SKM-1 (cell line): ENCODE results near the gene RASGRP3.
"Not testable (repeated sequence)": the region's sequence is repeated elsewhere in the genome, so short reads cannot be mapped to it uniquely, and the experiment has no call there.

Experiments used
- DNase-seq: peaks from one replicate; lab custom pipeline; 2025; ENCODE audit not compliant: unreplicated experiment; lab: John Stamatoyannopoulos, UW

The RASGRP3 gene, protein sequence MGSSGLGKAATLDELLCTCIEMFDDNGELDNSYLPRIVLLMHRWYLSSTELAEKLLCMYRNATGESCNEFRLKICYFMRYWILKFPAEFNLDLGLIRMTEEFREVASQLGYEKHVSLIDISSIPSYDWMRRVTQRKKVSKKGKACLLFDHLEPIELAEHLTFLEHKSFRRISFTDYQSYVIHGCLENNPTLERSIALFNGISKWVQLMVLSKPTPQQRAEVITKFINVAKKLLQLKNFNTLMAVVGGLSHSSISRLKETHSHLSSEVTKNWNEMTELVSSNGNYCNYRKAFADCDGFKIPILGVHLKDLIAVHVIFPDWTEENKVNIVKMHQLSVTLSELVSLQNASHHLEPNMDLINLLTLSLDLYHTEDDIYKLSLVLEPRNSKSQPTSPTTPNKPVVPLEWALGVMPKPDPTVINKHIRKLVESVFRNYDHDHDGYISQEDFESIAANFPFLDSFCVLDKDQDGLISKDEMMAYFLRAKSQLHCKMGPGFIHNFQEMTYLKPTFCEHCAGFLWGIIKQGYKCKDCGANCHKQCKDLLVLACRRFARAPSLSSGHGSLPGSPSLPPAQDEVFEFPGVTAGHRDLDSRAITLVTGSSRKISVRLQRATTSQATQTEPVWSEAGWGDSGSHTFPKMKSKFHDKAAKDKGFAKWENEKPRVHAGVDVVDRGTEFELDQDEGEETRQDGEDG

DNA sequence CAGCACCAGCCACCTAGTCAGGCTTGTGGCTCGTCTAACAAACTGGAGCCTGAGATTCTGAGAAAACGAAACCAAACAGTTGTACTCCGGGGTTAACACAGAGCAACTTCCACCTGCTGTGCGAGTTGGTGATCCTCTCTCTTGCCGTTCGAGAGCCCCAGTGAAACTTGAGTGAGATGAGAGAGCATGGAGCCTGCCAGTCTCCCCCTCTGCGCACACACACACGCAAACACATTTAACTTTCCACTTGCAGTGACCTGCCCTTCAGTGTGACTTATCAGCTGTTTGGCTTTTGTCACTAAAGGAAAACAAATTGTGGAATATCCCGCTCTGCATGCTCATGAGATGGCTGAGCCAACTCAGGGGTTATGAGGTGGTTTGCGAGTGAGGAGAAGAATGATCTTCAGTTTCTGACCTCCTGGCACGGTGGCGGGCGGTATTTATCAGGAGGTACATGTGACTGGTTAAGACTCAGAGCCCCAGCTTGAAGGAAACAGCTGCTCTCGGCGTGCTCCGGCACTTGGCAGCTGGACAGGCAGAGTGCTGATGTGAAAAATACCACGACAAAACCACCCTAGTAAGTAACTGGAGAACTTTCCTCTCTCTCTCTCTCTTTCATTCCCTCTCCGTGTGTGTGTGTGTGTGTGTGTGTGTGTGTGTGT lies at the start of gene RASGRP3:
Gene RASGRP3, plus strand, starts transcription at position 519 of the 662 bp plus-strand sequence. CDS start 38,488 bp downstream, outside the sequence.
- no peak for DNase-seq

DNA sequence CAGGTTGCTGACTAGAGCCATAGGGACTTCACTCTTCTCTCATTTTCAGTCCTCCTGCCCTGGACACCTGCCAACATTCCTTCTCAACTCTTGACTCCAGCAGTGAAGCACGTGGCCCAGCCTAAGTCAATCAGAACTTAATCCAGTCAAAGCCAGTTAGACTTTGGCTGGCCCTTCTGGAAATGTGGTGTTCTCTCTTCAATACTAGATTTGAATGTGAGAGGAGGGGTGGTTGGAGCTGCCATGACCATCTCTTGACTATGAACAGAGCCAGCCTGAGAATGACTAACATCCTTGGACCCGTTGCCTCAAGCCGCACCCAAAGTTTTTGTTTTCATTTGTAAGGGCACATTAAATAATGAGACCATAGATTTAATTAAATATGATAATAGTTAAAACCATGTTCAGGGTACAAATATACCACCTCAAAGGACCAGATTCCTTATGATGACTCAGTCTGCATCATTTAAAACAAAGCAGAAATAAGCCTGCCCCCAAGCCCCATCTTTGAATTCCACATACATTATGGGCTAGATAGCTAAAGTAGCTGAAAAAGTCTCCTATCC lies 49.7 kb upstream of the RASGRP3 start:
- no peak for DNase-seq

DNA sequence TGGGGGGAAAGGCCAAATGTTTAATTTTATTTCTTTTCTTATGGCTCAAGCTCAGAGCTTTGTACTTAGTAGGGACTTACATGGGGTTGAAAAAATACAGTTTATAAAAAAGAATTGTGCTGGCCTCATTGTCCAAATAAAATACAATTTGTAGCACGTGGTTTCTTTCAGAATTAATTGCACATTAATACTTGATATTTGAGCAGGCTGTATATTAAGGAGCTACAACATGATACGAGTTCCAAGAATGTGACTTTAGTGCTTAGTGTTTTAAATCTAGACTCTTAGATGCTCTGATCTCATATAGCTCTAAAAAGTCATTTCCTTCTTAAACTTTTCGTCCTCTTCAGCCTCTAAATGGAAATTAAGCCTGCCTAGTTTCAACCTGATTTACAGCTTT lies 46.4 kb upstream of the RASGRP3 start:
- no peak for DNase-seq

DNA sequence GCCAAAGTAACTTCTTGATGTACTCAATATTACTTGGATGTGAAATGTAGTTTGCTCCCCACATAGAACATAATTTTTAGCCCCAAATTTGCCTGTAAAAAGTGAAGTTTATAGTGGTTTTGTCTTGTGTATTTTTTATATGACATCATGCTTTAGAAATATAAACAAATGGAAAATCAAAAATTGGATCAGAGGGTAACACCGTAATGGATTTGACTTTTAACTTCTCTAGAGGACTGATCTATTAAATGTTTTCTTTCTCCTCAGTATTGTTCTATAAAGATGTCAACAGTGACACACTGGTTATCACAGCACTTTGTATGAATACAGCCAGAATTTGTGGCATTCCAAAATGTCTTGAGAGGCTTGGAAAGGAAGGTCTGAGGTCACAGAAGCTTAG lies 45.6 kb upstream of the RASGRP3 start:
- no peak for DNase-seq

DNA sequence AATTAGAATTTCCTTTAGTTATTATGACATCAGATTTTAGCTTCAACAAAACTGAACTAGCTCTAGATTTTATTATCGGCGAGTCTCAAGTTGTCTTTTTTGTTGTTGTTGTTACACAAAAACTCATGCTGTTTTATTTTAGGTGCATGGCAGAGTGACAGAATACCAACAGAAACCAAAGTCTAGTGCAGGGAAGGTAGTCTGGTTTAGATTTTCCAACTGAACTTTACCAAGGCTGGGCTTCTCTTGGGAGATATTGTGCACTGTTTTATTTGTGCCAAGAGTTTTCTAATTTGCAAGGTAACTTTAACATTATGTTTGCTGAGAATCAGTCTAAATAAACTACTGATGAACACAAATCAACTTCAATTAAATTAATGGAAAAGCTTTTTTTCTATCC lies 43.6 kb upstream of the RASGRP3 start:
- no peak for DNase-seq

DNA sequence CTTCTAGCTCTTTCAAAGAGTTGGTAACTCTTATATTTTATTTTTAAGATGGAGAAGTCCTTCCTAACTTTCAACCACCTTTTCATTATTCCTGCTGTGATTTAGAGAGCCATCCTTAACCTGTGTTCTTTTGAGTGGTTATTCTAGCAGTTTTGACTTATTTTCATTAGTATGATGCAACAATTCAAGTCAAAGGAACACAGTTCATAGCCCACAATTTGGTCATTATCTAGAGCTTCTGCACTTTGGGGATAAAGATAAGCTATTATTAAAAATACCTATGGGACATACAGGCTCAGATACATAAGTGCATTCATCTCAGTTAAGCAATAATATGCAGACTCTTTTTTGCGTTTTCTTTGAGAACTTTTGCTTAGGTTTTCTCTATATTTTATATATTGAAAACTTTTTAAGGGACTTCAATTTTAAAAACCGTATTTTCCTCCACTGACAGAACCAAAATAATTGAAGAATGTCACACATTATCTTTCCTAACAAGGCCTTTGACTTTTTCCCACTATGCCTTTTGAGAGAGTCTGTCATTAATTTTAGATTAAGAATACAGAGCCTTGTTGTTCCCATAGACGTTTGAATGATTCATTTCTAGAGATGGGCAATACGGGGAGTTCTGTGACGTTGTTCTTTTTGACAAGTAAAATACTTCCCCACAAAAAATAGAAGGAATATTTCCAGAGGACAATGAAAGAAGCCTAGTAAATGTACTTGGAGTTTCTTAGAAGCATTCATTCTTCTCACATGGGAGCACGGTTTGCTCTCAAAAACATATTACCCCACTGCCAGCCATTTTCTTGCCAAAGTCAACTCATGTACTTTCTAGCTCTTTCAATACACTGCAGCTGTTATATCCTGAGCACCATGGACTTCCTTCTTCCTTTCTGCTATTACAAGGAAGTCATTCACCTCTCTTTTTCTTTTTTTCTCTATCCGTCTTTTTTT lies 42.9 kb upstream of the RASGRP3 start:
- DNase-seq: no peak

DNA sequence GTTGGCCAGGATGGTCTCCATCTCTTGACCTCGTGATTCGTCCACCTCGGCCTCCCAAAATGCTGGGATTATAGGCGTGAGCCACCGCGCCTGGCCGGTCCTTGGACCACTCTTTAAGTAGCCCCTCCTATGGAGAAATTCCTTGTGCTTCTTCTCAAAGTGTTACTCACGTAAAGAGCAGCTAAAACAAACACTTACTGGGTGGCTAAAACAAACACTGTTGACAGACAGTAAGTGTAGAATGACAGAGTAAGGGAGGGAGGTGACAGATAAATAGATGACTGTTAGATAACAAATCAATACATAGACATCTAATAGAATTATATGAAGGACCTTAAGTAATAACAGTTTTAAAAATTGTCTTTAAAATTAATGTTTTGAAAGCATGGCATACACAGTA lies 40.9 kb upstream of the RASGRP3 start:
- DNase-seq: no peak

DNA sequence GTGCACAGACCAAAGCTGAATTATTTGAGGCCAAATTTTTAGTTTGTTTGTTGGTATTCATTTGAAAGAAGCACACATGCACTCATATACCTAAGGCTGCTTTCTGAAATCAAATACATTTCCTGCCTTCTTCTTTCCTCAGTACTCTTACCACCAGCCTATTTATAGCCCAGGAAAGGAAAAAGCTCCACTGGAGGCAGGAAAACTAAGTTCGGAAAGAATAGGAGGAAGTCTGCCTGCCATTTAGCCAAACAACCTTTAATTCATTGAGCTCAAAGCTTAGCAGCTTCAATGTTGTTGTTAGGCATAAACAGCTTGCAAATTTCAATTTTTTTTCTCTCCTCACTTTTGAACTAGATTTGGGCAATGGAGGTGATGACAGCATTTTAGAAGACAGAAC lies 40.4 kb upstream of the RASGRP3 start:
- no peak for DNase-seq

DNA sequence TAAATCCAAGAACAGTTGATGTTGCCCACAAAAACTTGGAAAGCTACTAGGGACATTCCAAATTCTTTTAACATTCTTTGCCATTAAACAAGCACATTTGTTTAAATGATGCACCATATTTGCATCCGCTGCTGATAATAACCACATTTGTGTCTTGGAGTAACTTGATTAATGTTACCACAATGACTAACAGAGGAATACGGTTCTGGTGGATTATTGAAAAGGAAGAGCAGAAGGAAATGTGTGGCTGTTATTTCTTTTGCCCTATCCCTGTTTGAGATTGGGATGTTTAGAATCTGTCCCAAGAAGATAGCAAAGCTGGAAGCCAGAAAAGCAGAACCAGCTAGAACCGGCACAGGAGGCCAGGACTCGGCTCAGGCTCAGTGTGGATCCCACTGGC lies 39.2 kb upstream of the RASGRP3 start:
- DNase-seq: no peak

DNA sequence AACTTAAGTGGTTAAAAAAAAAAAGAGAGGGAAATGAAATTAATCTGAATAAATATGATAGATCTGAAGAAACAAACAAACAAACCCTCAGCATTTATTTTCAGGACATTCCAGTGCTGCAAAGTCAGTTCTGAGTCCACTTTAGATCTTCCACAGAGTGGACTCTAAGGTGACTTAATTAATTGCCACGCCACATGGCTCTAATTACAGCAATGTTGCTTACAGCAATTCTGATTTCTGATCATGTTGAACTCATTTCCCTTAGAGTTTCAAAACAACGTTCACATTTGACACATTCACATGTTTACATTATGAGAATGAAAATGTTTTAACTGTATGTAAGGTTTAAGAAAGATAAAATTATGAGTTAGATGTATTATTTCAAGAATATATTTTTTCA lies 38.6 kb upstream of the RASGRP3 start:
- no peak for DNase-seq

DNA sequence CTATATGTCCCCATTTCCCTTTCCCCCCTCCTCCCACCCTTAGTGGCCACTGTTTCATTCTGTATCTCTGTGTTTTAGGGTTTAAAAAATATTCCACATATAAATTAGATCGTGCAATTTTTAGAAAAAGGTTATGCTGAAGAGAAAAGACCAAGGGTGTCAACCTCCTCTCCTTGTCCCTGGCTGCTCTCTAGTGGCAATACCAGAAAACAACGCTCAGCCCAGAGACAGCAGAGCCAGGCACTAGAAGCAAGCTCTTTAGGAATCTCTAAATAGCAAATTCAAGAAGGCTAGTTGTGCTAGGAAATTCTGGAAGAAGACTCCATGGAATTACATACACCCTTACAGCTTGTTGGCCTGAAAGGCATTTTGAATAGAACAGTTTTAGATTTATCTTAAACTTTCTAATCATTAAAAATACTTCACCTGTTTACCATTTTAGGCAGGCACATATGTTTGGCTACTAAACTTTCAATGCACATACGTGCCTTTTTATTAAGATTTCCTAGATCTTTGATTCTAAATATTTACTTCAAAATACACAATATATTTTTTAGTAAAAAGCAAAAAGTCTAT lies 35.1 kb upstream of the RASGRP3 start:
- DNase-seq: peak; percentile 44

DNA sequence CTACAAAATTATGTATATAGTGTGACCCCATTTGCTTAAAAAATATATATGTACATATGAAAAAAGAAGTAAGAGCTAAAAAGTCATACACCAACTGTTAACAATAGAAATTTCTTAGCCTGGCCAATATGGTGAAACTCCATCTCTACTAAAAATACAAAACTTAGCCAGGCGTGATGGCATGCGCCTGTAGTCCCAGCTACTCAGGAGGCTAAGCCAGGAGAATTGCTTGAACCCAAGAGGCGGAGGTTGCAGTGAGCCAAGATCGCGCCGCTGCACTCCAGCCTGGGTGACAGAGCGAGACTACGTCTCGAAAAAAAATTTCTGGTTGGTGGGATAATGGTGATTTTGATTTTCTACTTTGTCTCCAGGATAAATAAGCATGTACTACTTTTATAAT lies 34.4 kb upstream of the RASGRP3 start:
- DNase-seq: not testable (repeated sequence)

DNA sequence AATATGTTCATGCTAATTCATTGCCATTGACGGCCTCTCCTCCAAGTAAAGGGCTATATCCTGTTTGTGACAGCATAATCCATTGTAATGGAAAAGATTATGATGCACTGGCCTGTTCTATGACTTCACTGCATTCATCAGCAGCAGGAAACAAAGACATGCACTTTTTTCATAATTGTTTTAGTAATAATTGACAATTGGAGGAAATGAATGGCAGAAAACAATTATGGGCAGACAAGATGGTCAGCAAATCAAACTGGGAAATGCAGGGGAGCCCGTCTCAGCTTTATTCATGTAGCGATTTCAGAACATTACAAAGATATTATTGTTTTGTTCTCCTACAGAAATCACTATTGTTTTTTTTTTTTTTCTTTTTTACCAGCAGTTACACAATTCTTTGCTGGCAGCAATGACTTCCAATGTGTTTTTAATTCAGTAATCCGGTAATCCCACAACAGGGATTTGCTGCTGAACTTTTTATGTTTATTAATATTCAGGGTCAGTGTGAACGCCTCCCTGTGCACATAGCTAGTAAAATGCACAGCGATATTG lies 33.8 kb upstream of the RASGRP3 start:
- DNase-seq: no peak

DNA sequence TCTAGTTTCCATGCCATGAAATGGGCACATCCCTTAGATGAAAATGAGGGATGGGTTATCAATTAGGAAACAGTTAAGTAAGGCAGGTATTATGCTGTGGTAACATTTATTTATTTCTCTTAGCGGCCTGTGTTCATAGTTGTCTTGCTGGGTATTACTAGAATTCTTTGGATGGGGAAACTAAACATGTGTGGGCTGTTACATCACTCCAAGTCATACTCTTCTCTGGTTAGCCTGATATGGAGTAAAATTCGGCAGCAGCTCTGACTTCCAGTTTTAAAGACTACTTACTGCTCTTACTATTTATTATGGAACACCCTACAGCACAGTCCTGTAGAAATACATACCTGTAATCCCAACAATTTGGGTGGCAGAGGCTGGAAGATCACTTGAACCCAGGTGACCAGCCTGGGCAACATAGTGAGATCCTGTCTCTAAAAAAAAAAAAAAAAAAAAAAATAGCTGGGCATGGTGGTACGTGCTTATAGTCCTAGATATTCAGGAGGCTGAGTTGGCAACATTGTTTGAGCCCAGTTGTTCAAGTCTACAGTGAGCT lies 33.1 kb upstream of the RASGRP3 start:
- DNase-seq: no peak

DNA sequence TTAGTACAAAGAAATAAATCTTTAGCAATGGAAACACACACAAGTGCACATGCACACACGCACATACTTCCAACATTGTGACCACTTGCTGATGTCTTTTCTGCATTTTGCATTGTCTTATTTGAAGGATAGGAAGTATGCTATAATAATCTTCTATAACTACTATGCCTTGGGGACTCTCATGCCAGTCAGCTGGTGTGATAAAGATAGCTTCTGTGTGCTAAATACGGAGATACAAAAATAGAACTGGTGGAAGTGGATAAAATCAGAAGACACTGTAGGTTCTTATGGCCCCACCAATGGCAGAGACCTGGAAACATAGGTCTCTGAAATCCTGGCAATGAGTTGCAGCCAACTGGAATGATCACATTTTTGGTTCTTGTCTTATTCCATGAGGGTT lies 31.5 kb upstream of the RASGRP3 start:
- DNase-seq: no peak

DNA sequence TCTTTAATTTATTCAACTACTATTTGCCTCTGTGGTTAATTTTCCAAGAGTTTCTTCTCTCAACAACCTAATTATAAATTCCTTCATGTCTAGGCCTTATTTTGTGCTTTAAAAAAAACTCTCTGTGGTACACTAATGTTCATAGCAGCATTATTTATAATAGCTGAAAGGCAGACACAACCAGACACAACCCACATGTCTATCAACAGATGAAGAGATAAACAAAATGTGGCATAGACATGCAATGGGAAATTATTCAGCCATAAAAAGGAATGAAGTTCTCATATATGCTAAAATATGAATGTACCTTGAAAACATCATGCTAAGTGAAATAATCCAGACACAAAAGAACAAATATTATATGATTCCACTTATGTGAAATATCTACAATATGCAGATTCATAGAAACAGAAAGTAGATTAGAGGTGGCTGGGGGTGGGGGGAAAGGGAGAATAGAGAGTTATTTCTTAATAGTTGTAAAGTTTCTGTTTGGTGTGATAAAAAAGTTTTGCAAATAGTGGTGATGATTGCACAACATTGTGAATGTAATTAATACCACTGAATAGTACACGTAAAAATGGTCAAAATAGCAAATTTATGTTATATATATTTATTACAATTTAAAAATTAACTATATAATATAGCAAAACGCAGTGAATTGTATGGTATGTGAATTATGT lies 28.1 kb upstream of the RASGRP3 start:
- no peak for DNase-seq

DNA sequence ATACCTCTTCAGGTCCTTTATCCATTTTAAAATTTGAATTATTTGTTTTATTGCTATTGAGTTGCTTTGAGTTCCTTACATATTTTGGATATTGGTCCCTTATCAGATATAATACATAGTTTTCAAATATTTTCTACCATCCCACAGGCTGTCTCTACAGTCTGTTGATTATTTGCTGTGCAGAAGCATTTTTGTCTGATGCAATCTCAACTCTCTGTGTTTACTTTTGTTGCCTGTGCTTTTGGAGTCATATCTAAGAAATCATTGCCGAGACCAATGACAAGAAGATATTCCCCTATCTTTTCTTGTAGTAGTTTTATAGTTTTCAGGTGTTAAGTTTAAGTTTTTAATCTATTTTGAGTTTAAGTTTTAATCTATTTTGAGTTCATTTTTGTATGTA lies 25.2 kb upstream of the RASGRP3 start:
- no peak for DNase-seq

DNA sequence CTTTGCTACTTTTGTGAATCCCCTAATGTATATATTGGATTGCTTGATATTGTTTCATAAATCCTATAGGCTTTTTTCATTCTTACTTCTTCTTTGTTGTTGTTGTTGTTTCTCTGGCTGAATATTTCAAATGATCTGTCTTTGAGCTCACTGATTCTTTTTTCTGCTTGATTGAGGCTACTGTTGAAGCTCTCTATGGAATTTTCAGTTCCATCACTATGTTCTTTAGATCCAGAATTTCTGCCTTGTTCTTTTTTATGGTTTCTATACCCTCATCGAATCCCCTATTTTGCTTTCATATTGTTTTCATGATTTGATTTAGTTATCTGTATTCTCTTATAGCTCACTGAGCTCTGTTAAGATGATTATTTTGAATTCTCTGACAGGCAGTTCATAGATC lies 24.6 kb upstream of the RASGRP3 start:
- DNase-seq: no peak

DNA sequence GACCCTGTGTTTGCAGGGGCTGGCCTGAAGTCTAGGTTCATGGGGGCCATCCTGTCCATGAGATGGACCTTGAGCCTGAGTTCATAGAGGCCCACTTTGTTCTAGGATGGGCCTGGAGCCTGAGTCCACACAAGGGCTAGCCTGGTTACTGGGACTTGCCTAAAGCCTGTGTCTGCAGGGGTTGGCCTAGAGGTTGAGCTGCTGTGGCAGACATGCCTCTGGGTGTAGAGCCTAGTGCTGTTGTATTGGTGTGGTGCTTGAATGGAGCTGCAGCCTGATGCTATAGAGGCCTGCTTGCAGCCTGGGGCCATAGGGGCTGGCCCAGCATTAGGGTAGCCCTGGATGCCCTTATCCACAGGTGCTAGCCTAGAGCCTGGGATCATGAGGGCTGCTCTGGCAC lies 23.9 kb upstream of the RASGRP3 start:
- DNase-seq: no peak
